GM18951 (cell line): ENCODE measurements around the gene POU3F2.

Source experiments
- POLR2A ChIP-seq: IDR thresholded peaks from 4 replicates; pipeline ENCODE4 v1.6.1; 2011; ENCODE audit warnings: mild to moderate bottlenecking; ENCODE audit not compliant: insufficient read length, insufficient read depth; ENCODE audit errors: extremely low read depth
- in situ Hi-C: fragments of 300-500 bp; cut with MboI; formaldehyde crosslinking; loops from one replicate; pipeline ENCODE4 v1.12.0; 2022; ENCODE audit warnings: low sequenced_read_pairs, mixed read lengths, inconsistent platforms; ENCODE audit not compliant: unreplicated experiment

Gene POU3F2

DNA sequence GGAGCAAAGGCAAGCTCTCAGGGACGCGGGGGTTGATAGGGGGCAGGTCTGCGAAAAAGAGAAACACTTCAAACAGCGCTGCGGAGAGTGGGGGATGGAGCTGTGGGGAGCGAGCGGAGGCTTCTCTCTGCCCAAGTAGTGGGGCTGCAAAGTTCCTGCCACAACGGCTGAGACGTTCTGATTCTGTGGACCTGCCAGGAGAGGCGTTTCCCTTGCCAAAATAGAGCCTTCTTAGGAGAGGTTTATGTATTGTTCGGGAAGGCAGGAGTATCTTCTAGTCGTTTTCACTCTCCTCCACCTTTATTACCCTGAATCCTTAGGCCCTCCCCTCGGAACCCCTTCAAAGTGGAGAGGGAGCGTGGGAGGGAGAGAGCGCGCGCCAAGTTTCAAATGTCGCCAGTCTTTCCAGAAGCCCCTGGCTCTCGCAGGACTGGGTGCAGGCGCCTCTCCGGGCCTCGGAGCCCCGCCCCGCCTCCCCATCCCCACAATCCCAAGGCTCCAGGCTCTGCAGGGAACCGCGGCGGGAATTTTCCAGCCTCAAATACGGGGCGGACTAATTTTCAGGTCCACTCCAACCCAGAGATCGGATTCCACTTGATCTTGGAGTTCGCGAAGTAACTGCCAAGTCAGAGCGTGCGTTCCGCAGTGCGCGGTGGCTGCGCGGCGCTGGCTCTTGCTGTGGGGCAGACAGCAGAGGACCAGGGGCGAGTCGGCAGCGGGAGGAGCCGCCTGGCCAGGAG is 10.0 kb upstream of the POU3F2 start:
- TF ChIP-seq POLR2A: no peak
- in situ Hi-C loops: no loop called here

DNA sequence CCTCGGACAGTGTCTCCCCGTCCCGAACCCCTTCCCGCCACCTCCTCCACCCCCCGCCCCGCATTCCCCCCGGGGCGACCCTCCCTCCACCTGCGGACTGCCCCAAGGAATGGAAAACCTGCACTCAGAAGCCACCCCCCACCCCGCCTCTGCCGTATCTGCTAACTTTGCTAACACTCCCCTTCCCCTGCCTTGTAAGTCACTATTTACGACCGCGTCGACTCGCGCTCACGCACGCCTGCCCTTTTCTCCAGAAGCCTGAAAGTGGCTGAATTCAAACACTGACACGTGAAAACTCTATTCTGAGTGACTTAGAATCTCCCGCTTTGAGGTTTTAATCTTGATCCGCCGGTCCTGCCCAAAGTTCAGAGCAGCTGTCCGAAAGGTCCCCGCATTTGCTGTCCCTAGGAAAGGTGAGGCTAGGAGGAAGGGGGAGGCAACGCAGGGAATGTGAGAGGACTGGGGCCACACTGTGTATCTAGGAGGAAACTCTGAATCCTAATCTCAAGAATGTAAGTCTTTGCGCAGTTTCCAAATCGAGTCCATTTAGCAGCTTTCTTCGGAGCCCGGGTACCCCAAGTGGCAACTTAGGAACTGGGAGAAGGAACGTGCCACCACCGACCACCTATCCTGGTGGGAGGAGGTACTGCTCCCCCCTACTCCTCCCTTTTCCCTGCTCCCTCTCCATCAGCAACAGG is 9.3 kb upstream of the POU3F2 start:
- TF ChIP-seq POLR2A: no peak

DNA sequence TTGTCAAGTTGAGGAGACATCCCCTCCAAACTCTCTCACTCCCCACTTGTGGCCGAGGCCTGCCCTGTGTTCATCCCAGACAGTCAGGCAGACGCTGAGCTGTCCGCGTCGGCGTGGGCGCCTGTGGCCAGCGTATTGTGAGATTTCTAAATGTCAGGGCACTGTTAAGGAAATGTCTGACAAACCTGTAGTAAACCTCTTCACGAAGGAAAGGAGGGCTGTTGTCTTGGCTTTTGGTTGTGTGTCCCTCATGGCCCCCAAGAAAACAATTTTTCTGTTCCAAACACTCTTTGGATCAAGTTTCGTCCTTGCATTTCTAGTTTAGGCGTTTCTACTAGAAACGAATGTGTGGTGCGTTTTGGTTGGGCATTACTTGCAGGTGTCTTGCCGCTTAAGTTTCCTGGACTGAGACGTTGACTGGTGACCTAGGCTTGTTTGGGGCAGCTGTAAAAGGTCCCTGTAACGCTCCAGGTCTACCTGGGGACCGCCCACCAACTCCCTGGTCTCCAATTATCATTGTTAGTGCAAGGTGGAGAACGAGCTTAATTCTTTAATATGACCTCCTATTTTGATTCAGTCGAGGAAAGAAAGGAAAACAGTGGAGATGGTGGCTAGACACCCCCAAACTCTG is 8.7 kb upstream of the POU3F2 start:
- in situ Hi-C loops: loop anchor here (25.0 kb wide), 1 partner anchor 1637 kb away; the partner anchor contains the start of gene SIM1
- no peak for TF ChIP-seq POLR2A

More for the DNA sequence above, 9.3 kb upstream of the POU3F2 start:
- in situ Hi-C loops: loop anchor here (25.0 kb wide), 1 partner anchor 1637 kb away; the partner anchor contains the start of gene SIM1

DNA sequence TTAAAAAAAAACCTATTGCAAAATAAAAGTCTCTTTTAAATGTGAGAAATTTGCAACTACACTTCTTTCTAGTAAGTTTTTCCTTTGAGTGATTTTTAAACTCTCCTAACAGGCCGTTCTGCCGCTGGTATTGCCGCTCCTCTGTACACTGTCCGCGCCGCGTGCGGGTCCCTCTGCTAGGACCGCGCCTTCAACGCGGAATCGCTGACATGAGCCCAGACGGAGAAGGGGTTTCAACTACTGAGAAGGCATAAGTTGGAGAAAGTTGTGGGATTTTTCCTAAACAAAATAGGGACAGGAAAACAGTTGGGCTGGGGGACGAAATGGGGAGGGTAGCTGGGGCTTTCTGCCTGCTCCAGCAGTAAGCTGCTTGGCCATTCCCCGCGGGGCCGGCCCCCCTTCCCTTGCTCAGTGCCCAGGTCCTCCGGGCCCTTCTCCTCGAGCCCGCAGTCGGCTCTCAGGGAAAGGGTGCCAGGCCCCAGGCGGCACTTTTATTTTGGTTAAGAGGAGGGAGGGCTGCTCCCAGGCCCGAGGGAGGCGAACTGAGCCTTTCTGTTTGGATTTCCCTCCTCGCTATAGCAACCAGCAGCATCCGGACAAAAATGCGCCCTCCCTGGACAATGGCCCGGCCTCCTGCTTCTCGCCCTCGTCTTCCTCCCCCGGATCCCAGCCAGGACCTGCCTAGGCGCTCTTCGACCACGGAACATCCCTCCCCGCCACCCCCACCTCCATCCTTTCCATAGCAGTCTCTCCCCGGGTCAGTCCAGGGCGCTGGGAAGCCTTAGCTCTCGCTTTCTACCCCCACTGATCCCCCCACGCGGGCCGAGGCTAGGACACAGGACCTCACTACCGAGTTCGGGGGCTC is 6.8 kb upstream of the POU3F2 start:
- TF ChIP-seq POLR2A: no peak
- in situ Hi-C loops: loop anchor here (25.0 kb wide), 1 partner anchor 1635 kb away; the partner anchor contains the start of gene SIM1

DNA sequence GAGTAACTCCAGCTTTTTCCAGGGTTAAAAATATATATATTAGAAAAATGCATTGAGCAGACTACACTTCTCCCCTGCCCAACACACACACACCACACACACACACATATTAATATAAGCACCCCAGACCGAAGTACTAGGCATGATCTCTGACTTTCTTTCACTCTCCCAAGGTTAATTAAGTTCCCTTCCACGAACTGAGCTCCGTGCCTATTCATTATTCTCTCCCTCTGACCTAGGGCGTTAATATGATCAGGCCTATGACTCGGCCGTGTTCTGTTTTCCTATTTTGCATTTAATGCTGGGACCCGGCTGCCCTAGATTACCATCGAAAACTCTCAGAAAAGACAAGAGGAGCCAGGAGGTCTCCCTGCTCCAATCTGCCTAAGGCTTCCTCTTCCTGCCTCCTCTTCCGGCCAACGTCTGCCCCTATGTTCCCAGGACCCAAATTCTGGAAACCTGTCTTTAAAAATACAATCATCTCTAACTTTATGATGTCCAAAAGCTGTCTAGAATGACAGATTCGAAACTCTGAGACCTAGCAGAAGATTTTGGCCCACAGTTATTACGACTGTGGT is 6.1 kb upstream of the POU3F2 start:
- no peak for TF ChIP-seq POLR2A
- in situ Hi-C loops: loop anchor here (25.0 kb wide), 1 partner anchor 1634 kb away; the partner anchor contains the start of gene SIM1

DNA sequence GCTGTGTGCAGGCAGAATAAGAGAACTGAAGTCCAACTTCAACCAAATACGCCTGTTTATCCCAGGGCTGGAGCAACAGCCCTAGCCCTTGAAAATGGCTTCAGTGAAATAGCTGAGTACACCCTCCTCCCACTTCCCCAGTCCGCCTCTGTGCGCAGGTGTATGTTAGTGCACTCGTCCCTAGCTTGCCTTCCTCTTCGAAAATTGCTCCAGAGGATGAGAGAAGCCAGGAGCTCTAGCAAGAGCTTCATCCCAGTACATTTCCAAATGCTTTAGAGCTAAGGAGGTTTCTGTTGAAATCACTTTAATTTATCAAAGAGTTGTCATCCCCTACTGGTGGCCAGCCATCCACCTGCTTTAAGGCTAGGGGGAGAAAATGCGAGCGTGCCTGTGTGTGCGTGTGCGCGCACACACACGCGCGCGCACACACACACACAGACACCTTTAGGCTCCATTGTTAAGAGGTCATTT is 5.4 kb upstream of the POU3F2 start:
- TF ChIP-seq POLR2A: no peak
- in situ Hi-C loops: loop anchor here (25.0 kb wide), 1 partner anchor 1633 kb away; the partner anchor contains the start of gene SIM1

DNA sequence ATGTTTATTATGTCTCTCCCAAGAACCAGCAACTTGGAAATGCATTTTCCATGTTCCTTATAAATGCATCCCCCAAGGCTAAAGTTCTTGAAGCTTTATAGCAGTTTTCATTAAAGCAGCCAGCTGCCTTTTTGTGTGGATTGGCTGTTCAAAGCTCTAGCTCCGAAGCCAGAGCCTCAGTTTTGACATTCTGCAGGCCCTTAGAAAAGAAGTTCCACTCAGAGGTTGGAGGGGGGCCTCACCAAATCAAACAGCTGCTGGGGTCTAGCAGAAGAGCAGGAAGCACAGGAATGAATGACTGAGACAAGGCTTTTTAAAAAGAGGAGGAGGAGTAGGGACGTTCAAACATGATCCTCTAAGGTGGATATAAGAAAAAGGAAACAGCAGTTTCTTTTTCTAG is 4.2 kb upstream of the POU3F2 start:
- TF ChIP-seq POLR2A: no peak

DNA sequence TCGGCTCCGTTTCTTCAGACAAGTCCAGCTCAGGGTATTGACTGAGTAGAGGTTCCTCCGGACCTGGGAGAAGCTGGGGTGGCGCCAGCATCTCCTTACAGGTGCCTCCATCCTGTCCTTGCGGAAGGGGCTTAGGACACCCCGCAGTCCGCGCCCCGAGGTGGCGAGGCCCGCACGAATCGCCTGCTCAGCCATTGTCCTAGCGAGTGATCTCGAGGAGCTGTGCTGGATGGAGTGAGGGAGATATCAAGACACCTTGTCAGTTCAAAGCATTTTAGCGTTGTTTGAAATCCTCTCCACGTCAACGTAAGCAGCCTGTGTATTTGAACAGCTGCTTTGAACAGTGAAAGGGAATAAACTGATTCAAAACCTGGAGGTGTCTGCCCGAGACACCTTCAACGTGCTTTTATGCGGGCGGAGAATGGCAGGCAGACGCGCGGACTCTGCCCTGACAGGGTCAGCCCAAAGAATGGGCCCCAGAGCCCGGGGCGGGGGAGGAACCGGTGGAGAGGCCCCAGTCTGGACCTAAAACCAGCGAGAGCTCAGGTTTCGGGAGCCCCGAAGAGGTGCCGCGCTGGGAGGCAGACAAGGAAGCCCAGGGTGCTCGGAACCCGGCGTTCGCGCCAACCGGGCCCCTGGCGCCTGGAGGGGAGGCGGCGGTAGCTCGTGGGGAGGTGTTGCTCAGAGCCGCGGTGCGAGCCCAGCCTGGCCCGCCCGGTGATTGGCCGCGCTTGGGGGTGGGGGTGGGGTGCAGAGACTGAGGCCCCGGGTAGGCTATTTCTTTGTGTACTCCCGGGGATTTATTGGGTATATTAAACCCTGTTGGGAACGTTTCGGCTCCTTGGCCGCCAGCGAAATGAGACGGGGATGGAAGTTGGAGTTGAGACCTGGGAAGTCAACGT is 3.1 kb upstream of the POU3F2 start:
- TF ChIP-seq POLR2A: no peak
- in situ Hi-C loops: loop anchor here (25.0 kb wide), 1 partner anchor 1631 kb away; the partner anchor contains the start of gene SIM1

More for the DNA sequence above, 4.2 kb upstream of the POU3F2 start:
- in situ Hi-C loops: loop anchor here (25.0 kb wide), 1 partner anchor 1632 kb away; the partner anchor contains the start of gene SIM1

DNA sequence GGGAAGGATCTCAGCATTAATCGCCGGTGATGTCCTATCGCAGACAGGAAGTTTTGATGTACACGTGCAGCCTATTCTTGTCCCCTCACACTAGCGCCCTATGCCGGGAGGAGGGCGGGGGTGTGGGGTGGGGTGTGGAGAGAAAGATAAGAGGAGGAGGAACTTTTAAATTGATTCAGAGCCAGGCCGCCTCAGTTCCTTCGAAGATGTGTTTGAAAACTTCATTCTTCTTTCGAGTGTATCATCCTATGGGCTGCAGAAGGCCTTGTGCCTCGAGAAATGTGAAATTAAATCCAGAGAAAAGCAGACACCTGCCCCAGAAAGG is 2.5 kb upstream of the POU3F2 start:
- in situ Hi-C loops: loop anchor here (25.0 kb wide), 1 partner anchor 1630 kb away; the partner anchor contains the start of gene SIM1
- no peak for TF ChIP-seq POLR2A

DNA sequence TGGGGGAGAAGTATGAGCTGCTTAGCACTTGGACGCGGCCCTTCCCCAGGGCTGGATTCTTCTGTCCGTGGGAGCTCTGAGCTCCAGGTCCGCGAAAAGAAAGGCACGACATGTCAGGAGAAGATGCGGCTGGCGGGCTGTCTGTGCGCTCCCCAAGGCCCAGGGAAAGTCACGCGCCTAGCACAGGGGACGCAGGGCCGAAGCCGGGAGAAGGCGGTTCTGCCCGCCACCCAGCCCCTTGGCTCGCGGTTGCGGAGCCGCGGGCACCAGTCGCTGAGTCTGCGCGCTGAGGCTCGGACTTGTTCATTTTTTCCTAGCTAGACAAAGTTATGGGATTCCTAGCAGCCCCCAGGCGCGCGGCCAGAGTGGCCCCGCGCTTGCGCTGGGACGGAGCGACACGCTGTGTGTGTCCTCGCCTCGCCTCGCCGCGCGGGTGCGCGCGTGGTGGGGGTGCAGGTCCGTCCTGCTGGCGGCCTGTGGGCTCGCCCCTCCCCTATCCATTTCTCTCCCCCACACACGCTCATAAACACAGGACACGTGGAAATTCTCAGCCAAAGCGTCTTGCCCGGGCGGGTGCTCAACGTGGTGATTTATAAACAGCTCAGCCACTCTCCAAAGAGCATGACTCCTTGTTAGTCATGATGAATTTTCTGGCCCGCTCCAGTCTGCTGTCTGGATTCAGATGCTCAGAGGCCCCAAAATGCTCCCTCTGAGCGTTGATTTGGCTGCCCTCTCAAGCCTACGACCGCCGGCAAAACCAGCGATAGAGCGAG is 1.9 kb upstream of the POU3F2 start:
- TF ChIP-seq POLR2A: no peak
- in situ Hi-C loops: loop anchor here (25.0 kb wide), 1 partner anchor 1630 kb away; the partner anchor contains the start of gene SIM1
